ENCODE measurements around the gene PCDHB5.
A peak's percentile ranks its signal among the peaks of the same experiment; 100 is the strongest.
"Not testable (repeated sequence)": the region's sequence is repeated elsewhere in the genome, so short reads cannot be mapped to it uniquely, and the experiment has no call there.

The PCDHB5 gene

DNA sequence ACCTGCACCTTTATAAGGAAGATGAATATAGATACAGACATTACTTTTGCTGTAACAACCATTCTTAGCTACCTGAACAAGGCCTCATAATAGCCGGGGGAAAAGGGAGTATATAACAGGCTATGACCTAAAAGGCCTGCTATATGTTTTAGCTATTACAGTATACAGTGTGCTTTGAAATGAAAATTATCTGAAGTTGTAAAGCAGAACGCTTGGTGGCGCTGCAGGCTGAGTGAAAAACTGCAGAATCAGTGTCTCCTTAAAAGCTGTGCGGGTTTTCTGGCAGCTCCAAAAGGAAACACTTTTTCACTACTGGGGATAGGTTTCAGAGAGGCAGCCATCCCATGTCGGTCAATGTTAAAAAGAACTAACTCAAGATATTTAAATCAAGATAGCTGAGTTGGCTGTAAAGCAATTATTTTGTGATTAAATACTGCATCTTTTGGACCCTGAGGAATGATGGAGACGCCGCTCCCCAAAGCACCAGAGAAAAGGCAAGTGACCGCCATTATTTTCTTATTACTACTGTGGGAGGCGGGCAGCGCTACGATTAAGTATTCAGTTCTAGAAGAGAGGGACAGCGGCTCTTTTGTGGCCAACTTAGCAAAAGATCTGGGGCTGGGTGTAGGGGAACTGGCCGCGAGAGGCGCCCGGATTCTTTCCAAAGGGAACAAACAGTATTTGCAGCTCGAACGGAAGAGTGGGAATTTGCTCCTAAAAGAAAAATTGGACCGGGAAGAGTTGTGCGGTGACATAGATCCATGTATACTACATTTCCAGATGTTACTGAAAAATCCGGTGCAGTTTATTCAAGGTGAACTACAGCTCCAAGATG, 20.8 kb downstream of the PCDHB5 start:
- no peak for DNase-seq

- DNase-seq: not testable (repeated sequence)
These were observed 22.4 kb downstream of the PCDHB5 start for GRCh38 chr5:141157356-141157755.

GRCh38 chr5:141157901-141158300, 22.9 kb downstream of the PCDHB5 start:
- DNase-seq: not testable (repeated sequence)

DNA sequence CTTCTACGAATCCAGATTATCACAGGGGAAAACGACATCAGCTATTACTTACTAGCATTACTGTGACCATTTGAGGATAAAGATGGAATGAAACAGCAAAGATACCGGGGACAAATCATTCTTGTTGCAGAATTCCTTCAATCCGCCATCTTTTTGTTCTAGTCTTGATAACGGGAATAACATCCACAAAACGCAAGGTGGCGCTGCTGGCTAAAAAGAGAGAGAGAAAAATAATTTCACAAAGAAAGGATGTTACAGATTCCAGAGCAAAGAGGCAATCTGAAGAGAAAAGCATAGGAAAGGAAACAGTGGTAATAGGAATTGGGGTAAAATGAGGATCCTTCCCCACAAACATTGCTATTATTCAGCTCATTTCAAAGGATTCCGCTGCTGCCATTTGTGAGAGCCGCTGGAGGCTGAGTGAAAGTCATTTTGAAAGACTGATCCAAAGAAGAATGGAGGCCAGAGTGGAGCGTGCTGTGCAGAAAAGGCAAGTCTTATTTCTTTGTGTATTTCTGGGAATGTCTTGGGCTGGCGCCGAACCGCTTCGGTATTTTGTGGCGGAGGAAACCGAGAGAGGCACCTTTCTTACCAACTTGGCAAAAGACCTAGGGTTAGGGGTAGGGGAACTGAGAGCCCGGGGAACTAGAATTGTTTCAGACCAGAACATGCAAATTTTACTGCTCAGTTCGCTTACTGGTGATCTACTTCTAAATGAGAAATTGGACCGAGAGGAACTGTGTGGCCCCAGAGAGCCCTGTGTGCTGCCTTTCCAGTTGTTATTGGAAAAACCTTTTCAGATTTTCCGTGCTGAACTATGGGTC, 37.6 kb downstream of the PCDHB5 start, which contains the start of gene PCDHB7:
Gene PCDHB7, plus strand, starts transcription at position 264 of the 824 bp plus-strand sequence. Its CDS starts 192 bp downstream, at position 456.
- DNase-seq: no peak

GRCh38 chr5:141174291-141175104, 39.5 kb downstream of the PCDHB5 start:
- DNase-seq: not testable (repeated sequence)

- DNase-seq: no peak
These were observed 40.9 kb downstream of the PCDHB5 start for GRCh38 chr5:141175933-141176332.

DNA sequence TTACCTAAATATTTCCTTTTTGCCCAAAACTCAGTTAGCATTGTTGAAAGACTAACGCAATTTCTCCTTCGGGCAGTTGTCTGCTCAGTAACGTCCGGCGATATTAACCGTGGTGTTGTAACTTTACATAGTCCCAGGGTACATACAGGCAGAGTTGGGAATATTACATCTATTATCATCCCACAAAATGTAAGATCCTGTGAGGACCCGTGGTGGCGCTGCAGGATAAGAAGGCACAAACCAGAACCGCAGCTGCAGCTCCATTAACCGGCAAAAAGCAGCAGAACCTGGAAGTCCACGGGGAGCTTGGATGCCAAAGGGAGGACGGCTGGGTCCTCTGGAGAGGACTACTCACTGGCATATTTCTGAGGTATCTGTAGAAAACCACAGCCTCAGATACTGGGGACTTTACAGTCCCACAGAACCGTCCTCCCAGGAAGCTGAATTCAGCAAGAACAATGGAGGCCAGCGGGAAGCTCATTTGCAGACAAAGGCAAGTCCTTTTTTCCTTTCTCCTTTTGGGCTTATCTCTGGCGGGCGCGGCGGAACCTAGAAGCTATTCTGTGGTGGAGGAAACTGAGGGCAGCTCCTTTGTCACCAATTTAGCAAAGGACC, 42.7 kb downstream of the PCDHB5 start, which contains the start of gene PCDHB8:
Gene PCDHB8, plus strand, starts transcription at position 214 of the 615 bp plus-strand sequence. Its CDS starts 245 bp downstream, at position 459.
- DNase-seq: peak; percentile 55

DNA sequence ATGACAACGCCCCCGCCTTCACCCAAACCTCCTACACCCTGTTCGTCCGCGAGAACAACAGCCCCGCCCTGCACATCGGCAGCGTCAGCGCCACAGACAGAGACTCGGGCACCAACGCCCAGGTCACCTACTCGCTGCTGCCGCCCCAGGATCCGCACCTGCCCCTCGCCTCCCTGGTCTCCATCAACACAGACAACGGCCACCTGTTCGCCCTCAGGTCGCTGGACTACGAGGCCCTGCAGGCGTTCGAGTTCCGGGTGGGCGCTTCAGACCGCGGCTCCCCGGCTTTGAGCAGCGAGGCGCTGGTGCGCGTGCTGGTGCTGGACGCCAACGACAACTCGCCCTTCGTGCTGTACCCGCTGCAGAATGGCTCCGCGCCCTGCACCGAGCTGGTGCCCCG, 44.4 kb downstream of the PCDHB5 start:
- DNase-seq: not testable (repeated sequence)

- DNase-seq: not testable (repeated sequence)
These were observed 44.9 kb downstream of the PCDHB5 start for GRCh38 chr5:141179876-141180275.

GRCh38 chr5:141180313-141180712, 45.3 kb downstream of the PCDHB5 start:
- DNase-seq: no peak

- DNase-seq: no peak
These were observed 47.2 kb downstream of the PCDHB5 start, which contains the start of gene PCDHB16 for GRCh38 chr5:141182248-141182647. TSS of gene PCDHB16 (plus strand) at chr5:141182387. CDS start at chr5:141182560, 173 bp downstream.

DNA sequence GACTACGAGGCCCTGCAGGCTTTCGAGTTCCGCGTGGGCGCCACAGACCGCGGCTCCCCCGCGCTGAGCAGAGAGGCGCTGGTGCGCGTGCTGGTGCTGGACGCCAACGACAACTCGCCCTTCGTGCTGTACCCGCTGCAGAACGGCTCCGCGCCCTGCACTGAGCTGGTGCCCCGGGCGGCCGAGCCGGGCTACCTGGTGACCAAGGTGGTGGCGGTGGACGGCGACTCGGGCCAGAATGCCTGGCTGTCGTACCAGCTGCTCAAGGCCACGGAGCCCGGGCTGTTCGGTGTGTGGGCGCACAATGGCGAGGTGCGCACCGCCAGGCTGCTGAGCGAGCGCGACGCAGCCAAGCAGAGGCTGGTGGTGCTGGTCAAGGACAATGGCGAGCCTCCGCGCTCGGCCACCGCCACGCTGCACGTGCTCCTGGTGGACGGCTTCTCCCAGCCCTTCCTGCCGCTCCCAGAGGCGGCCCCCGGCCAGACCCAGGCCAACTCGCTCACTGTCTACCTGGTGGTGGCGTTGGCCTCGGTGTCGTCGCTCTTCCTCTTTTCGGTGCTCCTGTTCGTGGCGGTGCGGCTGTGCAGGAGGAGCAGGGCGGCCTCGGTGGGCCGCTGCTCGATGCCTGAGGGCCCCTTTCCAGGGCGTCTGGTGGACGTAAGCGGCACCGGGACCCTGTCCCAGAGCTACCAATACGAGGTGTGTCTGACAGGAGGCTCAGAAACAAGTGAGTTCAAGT, 49.3 kb downstream of the PCDHB5 start:
- DNase-seq: not testable (repeated sequence)

DNA sequence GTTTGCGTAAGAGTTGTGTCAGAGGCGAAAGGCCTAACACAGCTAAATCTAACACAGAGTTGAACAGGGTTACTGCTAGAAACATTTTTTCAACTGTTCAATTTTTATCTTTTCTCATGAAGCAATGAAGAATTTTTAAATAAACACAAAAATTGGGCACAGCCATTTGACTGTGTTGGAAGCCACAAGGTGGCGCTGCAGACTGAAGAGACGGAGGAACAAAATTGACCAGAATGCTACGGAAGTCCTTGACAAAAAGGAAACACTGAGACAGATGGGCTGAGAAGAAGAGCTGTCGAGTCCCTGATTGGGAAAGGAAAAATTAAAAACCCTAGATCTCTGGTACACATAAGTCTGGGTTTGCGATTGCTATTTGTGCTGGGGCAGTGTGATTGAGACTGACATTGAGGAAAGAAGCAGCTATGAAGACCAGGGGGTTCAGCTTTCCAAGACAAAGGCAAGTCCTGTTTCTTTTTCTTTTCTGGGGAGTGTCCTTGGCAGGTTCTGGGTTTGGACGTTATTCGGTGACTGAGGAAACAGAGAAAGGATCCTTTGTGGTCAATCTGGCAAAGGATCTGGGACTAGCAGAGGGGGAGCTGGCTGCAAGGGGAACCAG, 52.0 kb downstream of the PCDHB5 start, which contains the start of gene PCDHB9:
Gene PCDHB9, plus strand, starts transcription at position 265 of the 616 bp plus-strand sequence. Its CDS starts 158 bp downstream, at position 423.
- no peak for DNase-seq

All from DMS79 (cell line).